DOHH2 (cell line): Measurements from ENCODE around the gene GNLY.

Experiments used
- H3F3A ChIP-seq: fragments of 200-600 bp; sonication (generic), shearing (Covaris generic); 2 replicates; pipeline ENCODE4 v1.6.0; 2016; ENCODE audit warnings: antibody characterized with exemption, mild to moderate bottlenecking; ENCODE audit not compliant: control insufficient read depth, insufficient read depth
- H3K27ac ChIP-seq: fragments of 200-600 bp; sonication (generic); 2 replicates; pipeline ENCODE4 v1.5.1; 2014; ENCODE audit warnings: low read depth, mild to moderate bottlenecking, low read length, moderate library complexity
- H3K27me3 ChIP-seq: fragments of 200-600 bp; sonication (generic); 2 replicates; pipeline ENCODE4 v1.6.1; 2014; ENCODE audit warnings: mild to moderate bottlenecking, low read length, mixed read lengths; ENCODE audit not compliant: control insufficient read depth
- H3K36me3 ChIP-seq: fragments of 200-600 bp; sonication (generic); 2 replicates; pipeline ENCODE4 v1.6.1; 2014; ENCODE audit warnings: mild to moderate bottlenecking, low read length, moderate library complexity, mixed read lengths; ENCODE audit not compliant: control insufficient read depth
- H3K4me1 ChIP-seq: fragments of 200-600 bp; sonication (generic); 2 replicates; pipeline ENCODE4 v1.6.1; 2014; ENCODE audit warnings: mild to moderate bottlenecking, low read length, mixed read lengths; ENCODE audit not compliant: control insufficient read depth
- H3K4me2 ChIP-seq: fragments of 200-600 bp; sonication (generic); 2 replicates; pipeline ENCODE4 v1.6.0; 2014; ENCODE audit warnings: mild to moderate bottlenecking, low read length, moderate library complexity
- H3K4me3 ChIP-seq: fragments of 200-600 bp; sonication (generic); 2 replicates; pipeline ENCODE4 v1.5.1; 2014; ENCODE audit warnings: mild to moderate bottlenecking, low read length, mixed read lengths
- H3K79me2 ChIP-seq: fragments of 200-600 bp; sonication (generic); 2 replicates; pipeline ENCODE4 v1.6.1; 2014; ENCODE audit warnings: mild to moderate bottlenecking, low read length, mixed read lengths; ENCODE audit not compliant: control insufficient read depth
- H3K9me2 ChIP-seq: fragments of 200-600 bp; sonication (generic); replicated peaks from 2 replicates; pipeline ENCODE4 v1.6.1; 2014; ENCODE audit warnings: mild to moderate bottlenecking, low read length, mixed read lengths; ENCODE audit not compliant: control insufficient read depth
- H3K9me3 ChIP-seq: fragments of 200-600 bp; sonication (generic); 2 replicates; pipeline ENCODE4 v1.6.1; 2014; ENCODE audit warnings: antibody characterized with exemption, low read length, mixed read lengths; ENCODE audit not compliant: control insufficient read depth, insufficient read depth
- H4K20me1 ChIP-seq: fragments of 200-600 bp; sonication (generic); 2 replicates; pipeline ENCODE4 v1.6.0; 2014; ENCODE audit warnings: low read depth, mild to moderate bottlenecking, antibody characterized with exemption, low read length, moderate library complexity; ENCODE audit not compliant: control insufficient read depth, insufficient read depth
- EZH2phosphoT487 ChIP-seq: fragments of 200-600 bp; sonication (generic); IDR thresholded peaks from 2 replicates; pipeline ENCODE4 v1.6.1; 2017; ENCODE audit warnings: borderline replicate concordance, mild to moderate bottlenecking, antibody characterized with exemption, low read length, moderate library complexity, mixed read lengths
- TF ChIP-seq, protein P1 (sequence below): fragments of 200-600 bp; sonication (generic); IDR thresholded peaks from one replicate; pipeline ENCODE4 v1.5.1; 2014; ENCODE audit warnings: antibody characterized with exemption, mild to moderate bottlenecking, low read depth, low read length; ENCODE audit not compliant: poor library complexity, severe bottlenecking

GNLY gene

DNA sequence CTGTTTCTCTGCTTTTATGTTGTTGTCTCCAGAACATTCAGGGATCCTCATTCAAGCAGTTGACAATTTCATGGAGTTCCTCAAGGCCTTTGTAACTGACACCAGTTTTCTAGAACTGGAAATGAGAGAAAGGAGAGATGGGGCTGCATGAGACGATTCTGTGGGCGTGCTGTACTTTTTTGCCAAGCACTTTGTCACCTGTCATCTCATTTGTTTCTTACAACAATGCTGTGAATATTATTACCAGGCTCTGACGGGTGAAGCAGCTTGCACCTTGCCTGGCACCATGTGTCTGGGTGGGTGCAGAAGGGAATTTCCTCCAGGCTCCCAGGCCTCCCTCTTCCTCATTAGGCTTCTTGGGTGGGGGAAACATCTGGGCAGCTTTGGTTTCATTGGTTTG lies 37.4 kb downstream of the GNLY start:
- H3F3A ChIP-seq: no peaks in the 10 kb centered on the region
- TF ChIP-seq, protein P1, sequence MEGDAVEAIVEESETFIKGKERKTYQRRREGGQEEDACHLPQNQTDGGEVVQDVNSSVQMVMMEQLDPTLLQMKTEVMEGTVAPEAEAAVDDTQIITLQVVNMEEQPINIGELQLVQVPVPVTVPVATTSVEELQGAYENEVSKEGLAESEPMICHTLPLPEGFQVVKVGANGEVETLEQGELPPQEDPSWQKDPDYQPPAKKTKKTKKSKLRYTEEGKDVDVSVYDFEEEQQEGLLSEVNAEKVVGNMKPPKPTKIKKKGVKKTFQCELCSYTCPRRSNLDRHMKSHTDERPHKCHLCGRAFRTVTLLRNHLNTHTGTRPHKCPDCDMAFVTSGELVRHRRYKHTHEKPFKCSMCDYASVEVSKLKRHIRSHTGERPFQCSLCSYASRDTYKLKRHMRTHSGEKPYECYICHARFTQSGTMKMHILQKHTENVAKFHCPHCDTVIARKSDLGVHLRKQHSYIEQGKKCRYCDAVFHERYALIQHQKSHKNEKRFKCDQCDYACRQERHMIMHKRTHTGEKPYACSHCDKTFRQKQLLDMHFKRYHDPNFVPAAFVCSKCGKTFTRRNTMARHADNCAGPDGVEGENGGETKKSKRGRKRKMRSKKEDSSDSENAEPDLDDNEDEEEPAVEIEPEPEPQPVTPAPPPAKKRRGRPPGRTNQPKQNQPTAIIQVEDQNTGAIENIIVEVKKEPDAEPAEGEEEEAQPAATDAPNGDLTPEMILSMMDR: no peak
- no peak for TF ChIP-seq EZH2phosphoT487
- no peaks in the 10 kb centered on the region for H3K9me2 ChIP-seq
- H3K79me2 ChIP-seq: no peaks in the 10 kb centered on the region
- H3K36me3 ChIP-seq: no peaks in the 10 kb centered on the region
- no peak overlapping the region for H3K4me2 ChIP-seq
- H3K4me3 ChIP-seq: no peak overlapping the region
- no peaks in the 10 kb centered on the region for H4K20me1 ChIP-seq
- H3K4me1 ChIP-seq: no peaks in the 10 kb centered on the region
- H3K27ac ChIP-seq: no peak overlapping the region
- H3K27me3 ChIP-seq: peaks cover 7% of the 10 kb centered on the region
- no peaks in the 10 kb centered on the region for H3K9me3 ChIP-seq

DNA sequence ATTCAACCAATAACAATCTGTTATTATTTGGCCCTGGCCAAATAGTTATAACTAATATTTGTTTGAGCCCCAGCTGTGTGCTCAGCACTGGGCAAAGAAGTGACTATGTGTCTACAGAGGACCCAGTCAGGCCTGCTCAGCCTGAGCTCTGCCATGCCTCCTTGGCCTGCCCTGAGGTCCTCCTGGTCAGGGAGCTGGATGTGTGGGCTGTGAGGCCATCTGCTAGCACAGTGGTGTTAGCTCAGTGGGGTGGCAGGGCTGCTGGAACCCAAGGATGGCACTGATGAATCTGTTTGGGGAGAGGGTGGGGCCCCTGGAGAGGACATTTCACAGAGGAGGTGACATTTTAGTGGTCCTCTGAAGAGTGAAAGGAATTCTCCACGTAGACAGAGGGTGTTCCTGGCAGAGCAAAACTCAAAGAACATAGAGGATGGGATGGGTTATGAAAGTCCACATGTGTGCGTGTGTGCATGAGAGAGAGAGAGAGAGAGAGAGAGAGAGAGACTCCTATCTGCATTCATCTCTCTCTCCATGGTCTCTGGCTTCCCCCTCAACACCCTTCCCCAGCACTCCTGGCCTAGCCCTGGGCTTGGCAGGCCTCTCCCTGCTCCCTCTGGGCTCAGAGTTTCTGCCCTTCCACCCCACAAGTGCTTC lies 38.4 kb downstream of the GNLY start:
- no peaks in the 10 kb centered on the region for H3F3A ChIP-seq
- H3K9me2 ChIP-seq: no peaks in the 10 kb centered on the region
- H3K27ac ChIP-seq: no peak overlapping the region
- TF ChIP-seq EZH2phosphoT487: no peak
- TF ChIP-seq, protein P1: no peak
- no peaks in the 10 kb centered on the region for H3K9me3 ChIP-seq
- no peaks in the 10 kb centered on the region for H3K36me3 ChIP-seq
- no peaks in the 10 kb centered on the region for H4K20me1 ChIP-seq
- no peak overlapping the region for H3K4me2 ChIP-seq
- peaks cover 11% of the 10 kb centered on the region for H3K27me3 ChIP-seq
- H3K4me1 ChIP-seq: no peaks in the 10 kb centered on the region
- no peak overlapping the region for H3K4me3 ChIP-seq
- H3K79me2 ChIP-seq: no peaks in the 10 kb centered on the region

GRCh38 chr2:85733121-85733960 lies 39.2 kb downstream of the GNLY start:
- Histone ChIP-seq H3K9me3 (no peaks in the 10 kb centered on the region), H3K27me3 (peaks cover 11% of the 10 kb centered on the region), H3K4me1 (no peaks in the 10 kb centered on the region), H3K27ac (no peak overlapping the region), H3K79me2 (no peaks in the 10 kb centered on the region), H3K9me2 (no peaks in the 10 kb centered on the region), H3K4me3 (no peak overlapping the region), H3F3A (no peaks in the 10 kb centered on the region), H3K4me2 (no peak overlapping the region), H4K20me1 (no peaks in the 10 kb centered on the region), H3K36me3 (no peaks in the 10 kb centered on the region)
- no peak for TF ChIP-seq EZH2phosphoT487
- TF ChIP-seq, protein P1: no peak
